HG02642 (cell line): Measurements from ENCODE around the gene P2RX1.
"Not testable (repeated sequence)": the region's sequence is repeated elsewhere in the genome, so short reads cannot be mapped to it uniquely, and the experiment has no call there.

ENCODE experiments used
- ATAC-seq: cut with Tn5 transposase; IDR thresholded peaks from one replicate; pipeline ENCODE4 v1.9.1; 2021; ENCODE audit warnings: mild to moderate bottlenecking; ENCODE audit not compliant: unreplicated experiment, poor library complexity

Gene P2RX1

DNA sequence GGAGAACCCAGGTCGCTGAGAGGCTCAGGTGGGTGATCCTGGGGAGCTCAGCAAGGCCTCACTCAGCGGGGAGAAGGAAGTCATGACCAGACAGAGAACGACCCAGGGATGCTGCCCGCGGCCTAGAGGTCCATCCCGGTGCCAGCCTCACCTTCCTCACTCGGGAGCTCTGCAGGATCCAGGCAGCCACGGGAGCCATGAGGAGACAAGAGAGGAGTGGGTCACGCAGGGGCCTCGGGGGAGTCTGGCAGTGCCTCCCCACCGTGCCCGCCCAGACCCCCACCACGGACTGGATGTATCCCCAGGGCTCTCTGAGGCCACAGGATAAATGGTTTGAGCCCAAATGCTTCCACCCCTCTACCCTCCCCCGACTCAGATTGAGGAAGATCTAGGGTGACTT is 37.3 kb upstream of the P2RX1 start:
- ATAC-seq, result no peak

DNA sequence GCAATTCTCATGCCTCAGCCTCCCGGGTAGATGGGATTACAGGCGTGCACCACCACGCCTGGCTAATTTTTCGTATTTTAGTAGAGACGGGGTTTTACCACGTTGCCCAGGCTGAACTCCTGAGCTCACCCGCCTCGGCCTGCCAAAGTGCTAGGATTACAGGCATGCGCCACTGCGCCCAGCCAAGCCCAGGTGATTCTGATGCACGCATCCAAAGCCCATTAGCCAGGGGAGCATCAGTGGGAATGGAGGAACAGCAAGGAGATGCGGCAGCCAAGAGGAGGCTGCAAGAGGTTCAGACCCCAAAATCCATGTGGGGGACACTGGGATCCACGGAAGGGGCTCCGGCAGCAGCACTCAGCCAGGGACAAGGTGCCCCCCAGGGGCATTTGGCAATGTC is 35.9 kb upstream of the P2RX1 start:
- no peak for ATAC-seq

DNA sequence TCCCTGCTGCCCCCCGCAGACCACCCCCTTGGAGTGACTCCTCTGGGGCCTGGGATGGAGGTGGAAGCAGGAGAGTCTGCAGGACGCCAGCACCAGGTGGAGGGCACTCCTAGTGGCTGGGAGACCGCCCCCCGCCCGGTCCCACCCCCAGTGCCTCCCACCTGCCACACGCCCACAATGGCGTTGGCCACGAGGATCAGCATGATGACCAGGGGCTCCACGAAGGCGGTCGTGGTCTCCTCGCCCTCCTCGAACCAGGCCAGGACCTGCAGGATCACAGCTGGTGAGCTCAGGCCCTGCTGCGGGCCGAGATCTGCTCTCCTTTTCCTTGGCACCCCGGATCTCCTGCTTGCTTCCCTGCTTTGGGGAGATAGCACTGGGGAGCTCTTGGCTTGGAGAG is 35.2 kb upstream of the P2RX1 start:
- ATAC-seq, result no peak

DNA sequence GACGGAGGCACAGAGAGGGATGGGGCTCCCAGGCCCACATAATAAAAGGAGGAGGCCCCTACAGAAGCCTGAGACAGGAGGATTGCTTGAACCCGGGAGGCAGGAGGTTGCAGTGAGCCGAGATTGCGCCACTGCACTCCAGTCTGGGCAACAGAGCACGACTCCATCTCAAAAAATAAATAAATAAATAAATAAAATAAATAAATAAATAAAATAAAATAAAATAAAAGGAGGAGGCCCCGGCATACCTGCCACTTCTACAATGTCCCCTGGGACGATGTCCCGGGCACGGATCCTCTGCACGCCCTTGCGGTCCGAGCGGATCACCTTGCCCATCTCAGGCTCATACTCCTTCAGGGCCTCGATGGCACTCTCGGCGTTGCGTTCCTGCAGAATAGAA is 34.7 kb upstream of the P2RX1 start:
- no peak for ATAC-seq

DNA sequence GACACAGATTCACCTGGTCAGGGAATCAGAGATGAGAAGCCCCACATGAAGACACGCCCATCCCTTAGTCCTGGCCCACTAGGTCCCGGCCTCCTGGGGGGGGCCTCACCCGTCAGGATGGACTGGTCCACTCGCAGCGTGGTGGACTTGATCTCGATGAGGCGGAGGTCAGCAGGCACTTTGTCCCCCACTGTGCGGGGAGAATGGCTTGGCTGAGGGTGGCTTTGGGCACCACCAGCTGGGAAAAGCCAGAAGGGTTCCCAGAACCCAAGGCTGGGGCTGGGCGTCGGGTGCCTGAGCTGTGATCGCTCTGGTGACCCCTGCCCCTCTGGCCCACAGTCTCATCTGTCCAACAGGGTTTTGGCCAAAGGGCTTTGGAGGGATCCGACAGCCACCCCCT is 34.3 kb upstream of the P2RX1 start:
- no peak for ATAC-seq

DNA sequence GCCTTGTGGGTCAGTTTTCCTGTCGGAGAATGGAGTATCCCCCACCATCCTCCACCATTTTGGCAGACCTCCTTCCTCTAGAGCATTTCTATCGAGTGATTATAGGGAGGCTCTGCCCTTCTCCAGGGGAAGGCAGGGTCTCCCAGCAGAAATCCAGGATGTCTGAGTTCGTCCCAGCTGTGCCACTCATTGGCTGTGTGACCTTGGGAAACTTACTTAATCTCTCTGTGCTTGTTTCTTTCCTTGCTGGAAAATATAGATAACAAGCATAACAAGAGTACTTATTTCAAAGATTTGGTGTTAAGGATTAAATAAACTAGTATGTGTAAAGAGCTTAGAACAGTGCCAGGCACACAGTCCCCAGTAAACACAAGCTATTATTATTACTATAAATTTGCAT is 33.2 kb upstream of the P2RX1 start:
- ATAC-seq, result no peak

DNA sequence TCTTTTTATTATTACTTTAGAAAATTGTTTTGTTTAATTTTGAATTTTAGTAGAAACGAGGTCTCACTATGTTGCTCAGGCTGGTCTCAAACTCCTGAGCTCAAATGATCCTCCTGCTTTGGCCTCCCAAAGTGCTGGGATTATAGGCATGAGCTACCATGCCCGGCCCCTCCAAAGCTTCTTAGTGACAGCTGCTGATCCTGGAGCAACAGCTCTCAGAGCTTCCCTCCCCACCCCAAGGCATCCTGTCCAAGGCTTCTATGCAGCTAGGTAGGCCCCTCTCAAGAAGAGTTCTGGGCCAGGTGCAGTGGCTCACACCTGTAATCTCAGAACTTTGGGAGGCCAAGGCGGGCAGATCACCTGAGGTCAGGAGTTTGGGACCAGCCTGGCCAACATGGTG is 32.3 kb upstream of the P2RX1 start:
- not testable (repeated sequence) for ATAC-seq

DNA sequence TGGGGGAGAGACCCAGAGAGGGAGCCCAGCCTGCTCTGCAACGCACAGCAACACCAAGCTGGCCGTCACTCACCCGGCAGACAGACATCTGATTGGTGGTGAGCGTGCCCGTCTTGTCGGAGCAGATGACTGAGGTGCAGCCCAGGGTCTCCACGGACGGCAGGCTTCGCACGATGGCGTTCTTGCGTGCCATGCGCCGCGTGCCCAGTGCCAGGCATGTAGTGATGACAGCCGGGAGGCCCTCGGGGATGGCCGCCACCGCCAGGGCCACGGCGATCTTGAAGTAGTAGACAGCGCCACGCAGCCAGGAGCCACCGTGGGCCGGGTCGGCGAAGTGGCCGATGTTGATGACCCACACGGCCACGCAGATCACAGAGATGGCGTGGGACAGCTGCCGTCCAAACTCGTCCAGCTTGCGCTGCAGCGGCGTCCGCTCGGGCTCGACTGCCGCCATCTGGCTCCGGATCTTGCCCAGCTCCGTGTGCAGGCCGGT is 31.1 kb upstream of the P2RX1 start:
- ATAC-seq, result no peak

DNA sequence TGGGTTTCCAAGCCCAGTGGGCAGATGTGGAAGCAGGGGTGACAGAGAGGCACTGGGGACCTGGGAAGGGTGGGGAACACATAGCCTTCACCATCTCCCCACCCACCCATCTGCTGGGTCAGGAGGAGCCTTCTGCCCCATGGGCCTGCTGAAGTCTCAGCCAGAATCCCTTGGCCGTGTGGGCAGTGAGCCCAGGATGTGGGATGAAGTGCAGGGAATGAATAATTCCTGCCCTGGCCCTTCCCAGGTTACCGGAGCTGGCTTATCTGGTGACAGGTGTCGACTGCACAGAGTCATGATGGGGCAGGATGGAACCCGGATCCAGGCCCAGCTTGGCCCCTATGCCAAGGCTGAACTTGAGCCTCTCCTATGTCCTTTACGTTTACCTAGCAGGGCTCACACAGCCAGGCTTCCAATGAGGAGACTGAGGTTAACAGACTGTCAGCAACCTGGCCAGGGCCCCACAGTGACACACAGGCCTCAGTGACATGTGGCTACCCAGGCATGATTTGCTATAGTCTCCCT is 30.5 kb upstream of the P2RX1 start:
- no peak for ATAC-seq

DNA sequence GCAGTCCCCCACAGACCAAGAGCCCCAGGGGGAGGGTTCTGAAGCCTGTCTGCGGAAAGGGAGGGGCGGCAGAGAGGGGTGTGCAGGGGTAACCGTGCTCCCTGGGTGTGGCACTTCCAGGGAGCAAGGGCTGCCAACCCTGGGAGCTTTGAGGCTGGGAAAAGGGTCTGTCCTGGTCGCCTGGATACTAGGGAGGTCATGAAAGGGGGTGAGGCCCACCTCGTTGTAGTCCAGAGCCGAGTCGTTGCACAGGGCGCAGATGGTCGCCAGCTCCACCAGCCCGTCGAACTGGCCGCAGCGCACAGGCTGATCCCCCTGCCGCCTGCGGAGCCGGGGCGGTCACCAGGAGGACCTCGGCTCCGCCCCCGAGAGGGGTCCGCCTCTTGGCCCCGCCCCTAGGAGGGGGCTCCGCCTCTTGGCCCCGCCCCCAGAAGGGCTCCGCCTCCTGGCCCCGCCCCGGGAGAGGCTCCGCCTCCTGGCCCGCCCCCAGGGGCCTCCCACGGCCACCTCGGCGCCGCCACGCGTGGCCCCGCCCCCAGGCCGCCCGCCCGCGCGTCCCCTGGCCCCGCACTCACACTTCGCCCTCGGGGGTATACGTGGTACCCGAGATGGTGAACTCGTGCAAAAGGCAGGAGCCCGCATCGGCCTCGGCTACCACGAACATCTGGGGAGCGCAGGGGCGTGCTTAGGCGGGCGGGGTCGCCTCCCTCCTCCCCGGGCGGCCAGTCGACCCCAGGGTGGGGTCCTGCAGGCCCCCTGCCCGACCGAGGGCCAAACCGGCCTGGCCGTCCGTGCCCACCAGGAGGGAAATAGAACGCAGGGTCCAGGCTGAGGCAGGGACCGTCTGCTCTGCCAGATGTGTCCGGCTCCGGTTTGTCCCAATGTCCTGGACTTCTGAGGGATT is 28.5 kb upstream of the P2RX1 start:
- ATAC-seq, result no peak

DNA sequence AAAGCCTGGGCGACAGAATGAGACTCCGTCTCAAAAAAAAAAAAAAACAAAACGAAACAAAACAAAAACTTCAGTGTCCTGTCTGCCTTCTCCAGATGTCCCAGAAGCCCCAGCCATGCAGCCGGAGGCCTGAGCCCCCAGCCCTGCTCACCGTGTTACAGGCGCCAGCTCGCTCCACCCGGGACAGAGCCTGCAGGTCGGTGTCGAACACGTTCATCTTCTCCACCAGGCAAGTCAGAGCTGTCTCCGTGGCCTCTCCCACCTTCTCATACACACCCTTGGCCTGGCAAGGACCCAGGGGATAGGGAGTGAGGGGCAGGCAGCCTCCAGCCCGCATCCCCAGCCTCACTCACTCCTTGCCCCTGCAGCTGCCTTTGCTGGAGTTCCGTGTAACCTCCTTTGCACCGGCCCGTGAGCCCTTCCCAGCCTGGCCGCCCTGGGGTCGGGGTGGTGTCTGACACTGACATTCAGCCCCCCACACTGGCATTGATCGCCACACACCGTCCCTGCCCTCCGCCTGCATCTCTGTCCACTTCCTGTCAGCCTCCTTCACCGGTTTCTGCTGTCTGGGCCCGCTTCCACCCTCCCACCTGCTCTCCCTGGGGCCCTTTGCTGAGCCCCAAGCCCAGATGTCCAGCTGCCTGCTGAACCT is 27.1 kb upstream of the P2RX1 start:
- no peak for ATAC-seq

DNA sequence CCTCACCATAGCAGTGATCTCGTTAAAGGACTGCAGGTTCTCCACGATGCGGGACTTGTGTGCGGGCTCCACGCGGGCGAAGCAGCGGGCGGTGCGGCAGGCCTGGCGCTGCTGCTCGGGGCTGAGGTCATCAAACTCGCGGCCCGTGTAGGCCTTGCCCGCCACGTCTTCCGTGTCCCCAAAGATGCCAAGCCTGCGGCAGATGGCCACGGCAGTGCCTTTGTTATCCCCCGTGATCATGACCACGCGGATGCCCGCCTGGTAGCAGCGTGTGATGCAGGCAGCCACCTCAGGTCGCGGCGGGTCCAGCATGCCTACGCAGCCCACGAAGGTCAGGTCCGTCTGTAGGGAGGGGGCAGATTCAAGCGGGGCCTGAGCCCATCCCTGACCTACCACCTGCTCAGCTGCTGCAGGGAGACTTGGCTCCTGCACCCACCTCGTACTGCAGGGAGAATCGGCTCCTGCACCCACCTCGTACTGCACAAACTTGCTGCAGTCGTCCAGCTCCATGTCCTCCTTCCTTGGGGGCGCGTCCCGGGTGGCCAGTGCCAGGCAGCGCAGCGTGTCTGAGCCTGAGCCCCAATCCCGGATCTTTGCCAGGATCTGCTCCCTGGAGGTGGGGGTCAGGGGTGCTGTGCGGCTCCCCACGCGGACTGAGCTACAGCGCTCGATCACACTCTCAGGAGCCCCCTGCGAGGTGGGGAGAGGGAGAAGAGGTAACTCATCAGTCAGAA is 24.9 kb upstream of the P2RX1 start:
- ATAC-seq, result no peak

DNA sequence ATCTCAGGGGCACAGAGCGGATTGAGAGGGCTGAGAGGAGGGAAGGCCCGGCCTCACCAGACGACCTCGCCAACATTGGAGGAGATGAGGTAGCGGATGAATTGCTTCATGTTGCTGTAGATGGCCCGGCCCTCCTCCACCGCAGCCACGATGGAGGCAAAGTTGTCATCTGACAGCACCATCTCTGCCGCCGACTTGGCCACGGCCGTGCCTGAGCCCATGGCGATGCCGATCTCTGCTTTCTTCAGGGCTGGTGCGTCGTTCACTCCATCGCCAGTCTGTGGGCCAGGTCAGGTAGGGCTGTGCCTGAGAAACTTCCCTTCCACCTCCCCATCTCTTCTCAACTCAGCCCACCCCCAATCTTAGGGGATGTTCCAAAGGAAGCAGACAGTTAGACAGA is 21.1 kb upstream of the P2RX1 start:
- no peak for ATAC-seq

DNA sequence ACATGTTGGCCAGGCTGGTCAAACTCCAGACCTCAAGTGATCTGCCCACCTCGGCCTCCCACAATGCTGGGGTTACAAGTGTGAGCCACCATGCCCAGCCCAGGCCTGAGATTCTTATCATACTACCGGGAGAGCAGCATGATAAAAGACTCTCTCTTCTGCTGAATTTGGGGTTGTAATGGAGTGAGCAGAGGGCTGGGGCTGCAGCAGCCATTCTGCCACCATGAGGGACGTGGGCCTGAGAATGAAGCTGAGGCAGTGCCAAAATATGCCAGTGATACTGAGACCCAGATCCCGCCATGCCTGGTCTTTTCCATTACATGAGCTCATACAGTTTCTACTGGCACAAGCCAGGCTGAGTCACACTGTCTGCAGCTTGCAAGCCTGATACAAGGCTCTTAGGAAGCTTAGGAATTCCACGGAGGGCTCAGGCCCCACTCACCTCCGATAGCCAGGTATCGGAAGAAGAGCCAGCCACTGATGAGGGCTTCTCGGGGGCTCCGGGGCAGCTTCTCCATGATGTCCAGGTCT is 19.6 kb upstream of the P2RX1 start:
- no peak for ATAC-seq

DNA sequence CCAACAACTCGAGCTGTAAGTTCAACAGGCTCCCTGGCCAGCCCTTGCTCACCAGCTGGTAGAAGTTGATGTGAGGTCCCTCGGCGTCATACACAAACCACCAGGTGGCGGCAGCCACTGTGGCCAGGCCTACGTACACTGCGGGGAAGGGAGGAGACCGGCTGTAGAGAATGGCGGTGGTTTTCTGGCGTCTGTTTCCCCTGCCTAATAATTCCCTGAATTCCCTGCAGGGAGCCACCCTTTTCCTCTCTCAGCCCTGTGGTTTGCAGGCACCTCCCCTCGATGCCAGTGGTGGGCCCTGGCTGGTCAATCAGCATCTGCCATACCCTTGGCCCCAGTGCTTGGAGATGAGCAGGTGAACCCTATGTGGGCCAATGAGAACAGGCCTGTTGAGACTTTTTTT is 18.9 kb upstream of the P2RX1 start:
- ATAC-seq, result no peak

DNA sequence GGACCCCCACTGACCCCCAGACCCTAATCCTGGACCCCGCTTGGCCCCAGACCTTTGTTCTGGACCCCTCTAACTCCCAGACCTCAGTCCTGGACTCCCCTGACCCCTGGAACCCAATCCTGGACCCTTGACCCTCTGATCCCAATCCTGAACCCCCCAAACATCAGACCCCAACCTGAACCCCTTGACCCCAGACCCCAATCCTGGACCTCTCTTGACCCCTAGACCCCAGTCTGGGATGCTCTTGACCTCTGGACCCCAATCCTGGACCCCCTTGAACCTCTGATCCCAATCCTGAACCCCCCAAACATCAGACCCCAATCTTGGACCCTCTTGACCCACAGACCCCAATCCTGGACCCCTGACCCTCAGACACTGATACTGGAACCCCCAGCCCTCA is 13.5 kb upstream of the P2RX1 start:
- ATAC-seq, result no peak

DNA sequence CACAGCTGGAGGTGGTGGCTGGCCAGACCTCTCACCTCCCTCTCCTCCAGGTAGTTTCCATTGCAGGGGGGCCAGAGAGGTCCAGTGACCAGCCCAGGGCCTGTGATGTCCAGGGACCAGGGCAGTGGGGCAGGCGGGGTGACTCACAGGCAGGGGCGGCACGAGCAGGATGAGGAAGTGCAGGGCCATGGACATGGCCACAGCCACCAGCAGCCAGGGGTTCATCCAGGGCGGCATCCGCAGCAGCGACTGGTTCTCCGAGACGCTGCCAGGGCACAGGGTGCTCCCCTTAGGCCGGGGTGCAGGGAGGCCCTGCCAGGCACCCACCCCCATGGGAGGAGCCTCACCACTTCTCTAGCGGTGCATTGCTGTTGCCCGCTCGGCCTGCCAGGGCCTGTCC is 12.9 kb upstream of the P2RX1 start:
- no peak for ATAC-seq

DNA sequence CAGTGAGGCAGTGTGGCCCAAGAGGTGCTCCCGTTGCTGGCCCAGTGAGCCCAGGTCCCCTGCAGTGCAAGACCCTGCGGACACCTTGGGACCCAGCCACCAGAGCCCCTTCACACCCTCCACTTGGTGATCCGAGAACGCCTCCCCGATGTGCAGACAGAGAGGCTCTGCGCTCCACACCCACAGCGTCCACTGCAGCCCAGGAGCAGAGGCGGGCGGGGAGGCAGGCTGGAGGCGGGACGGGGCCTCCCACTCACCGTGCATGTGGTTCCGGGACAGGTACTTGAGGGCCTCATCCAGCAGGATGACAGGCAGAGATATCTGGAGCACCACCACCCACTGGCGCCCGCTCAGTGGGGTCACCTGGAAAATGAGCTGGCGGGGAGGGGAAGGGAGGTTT is 12.1 kb upstream of the P2RX1 start:
- ATAC-seq, result no peak

DNA sequence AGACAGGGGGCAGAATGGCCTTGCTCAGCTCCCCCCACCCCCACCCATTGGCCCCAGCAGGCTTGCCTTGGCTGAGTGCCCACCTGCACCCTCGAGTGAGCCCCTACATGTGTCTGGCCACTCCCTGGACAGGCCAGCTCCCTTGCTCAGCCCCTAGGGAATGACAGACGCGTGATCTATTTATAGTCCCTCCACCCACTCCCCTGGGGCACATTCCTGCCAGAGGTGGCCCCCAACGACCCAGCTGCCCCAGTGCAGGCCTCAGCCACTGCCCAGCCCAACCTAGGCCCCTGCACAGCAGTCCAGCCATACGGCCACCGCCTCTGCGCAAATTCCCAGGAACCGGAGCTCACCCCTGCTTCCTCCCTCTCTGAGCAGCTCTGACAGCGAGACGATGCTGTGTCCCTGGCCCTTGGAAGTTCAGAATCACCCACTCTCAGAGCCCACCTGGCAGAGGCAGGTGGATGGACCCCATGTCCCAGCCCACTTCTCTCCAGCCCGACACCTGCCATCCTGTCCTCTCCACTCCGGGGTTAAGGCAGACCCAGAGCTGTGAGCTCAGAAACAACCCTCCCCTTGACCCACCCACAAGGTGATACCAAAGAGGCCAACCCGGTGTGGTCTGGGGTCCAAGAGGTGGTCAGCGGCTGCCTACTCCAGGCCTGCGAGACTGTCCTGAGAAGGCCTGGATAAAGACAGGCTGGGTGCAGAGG is 11.5 kb upstream of the P2RX1 start:
- no peak for ATAC-seq
